Activated T-cell treated with anti-CD3 and anti-CD28 coated beads, Interleukin-2, amount 50 U/mL, for 48 hours (primary cell): Measurements from ENCODE around the gene ANKRD2.
"Not testable (repeated sequence)": the region's sequence is repeated elsewhere in the genome, so short reads cannot be mapped to it uniquely, and the experiment has no call there.

Source experiments
- DNase-seq, 2 experiments: peaks; one replicate each; pipeline ENCODE4 v3.0.0-alpha.2; 2020

ANKRD2 gene

DNA sequence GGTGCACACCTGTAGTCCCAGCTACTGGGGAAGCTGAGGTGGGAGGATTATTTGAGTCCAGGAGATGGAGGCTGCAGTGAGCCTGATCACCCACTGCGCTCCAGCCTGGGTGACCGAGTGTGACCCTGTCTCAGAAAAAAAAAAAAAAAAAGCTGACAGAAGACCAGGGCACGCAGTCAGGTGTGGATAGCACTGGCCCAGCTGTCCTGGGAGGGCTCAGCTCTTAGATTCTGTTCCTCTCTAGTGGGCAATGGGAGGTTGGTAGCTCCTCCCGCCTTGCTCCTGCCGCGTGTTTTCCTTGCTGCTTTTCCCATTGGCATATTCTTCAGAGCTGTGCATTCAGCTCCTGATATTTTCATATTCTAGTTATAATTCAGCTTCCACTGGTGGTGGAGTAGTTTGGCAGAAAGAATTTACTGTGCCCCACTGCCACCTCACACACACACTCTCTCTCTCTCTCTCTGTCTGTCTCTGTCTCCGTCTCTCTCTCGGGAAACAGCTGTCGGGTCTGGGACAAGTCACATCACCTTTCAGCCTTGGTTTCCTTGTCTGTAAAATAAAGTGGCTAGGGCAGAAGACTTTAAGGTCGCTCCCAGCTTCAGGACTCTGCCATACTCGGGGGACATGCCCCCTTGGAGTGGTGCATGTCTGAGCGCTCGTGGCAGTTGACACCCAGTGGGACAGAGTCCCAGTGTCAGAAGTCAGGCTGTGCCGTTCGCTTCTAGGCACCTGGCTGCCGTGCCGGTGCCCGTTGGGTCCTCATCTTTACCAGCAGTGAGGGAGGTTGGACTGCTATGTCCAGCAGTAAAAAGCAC is 25.9 kb upstream of the ANKRD2 start:
- no peak for DNase-seq

DNA sequence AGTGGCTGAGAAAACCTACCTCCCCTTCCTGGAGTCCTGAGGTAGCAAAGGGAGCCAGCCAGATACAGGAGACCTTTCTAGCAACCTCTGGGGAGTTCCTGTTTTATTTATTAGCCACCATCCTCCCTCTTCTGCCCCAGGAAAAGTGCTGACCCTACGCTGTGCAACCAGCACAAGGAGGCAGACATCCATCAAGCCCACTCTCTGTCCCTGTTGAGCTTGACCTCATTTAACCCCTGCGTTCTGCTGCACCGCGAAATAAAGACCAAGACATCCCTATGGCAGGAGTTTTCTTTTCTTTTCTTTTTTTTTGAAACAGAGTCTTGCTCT is 25.3 kb upstream of the ANKRD2 start:
- no peak for DNase-seq

DNA sequence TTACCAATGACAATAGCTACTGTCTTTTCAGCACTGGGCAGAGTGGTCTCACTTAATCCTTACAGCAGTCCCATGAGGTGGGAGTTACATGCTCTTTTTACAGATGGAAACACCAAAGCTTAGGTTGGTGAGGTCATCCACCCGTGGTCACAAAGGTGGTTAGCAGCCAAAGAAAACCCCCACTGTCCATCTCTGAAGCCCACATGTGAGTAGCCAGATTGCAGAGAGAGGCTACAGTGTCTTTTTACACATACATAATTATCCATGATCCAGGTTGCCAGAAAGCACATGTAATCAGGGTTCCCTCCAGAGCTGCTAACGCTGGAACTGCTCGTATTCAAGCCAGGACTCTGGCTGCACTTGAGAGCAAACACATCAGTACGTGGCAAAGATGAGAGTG is 24.6 kb upstream of the ANKRD2 start:
- DNase-seq, result no peak

DNA sequence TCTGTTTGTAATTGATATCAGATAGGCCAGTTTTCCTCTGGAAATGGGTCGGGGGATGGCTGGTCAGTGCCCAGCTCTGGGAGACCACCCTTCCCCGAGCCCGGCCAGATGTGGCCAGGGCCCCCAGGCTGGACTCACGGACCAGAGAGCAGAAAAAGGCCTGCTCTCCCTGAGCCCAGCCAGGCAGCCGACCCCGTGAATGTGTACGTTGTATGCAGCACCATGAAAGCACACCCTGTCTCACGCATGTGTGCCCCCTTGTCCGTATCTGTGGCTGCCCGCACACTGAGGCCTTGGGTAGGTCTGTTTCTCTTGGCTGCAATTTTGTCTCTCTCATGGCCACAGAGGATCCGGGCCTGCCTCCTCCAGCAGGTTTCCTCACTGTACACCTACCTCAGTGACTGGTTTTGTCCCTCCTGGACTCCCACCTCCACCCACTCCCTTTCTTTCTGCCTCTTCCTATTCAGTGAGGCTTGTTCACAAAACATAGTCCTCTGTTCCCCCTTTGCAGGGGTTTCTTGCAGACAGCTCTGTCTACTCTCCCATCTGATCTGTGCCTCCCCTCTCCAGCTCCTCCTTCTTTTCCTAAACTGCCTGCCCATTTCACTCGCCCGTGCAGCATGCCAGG is 23.6 kb upstream of the ANKRD2 start:
- no peak for DNase-seq

DNA sequence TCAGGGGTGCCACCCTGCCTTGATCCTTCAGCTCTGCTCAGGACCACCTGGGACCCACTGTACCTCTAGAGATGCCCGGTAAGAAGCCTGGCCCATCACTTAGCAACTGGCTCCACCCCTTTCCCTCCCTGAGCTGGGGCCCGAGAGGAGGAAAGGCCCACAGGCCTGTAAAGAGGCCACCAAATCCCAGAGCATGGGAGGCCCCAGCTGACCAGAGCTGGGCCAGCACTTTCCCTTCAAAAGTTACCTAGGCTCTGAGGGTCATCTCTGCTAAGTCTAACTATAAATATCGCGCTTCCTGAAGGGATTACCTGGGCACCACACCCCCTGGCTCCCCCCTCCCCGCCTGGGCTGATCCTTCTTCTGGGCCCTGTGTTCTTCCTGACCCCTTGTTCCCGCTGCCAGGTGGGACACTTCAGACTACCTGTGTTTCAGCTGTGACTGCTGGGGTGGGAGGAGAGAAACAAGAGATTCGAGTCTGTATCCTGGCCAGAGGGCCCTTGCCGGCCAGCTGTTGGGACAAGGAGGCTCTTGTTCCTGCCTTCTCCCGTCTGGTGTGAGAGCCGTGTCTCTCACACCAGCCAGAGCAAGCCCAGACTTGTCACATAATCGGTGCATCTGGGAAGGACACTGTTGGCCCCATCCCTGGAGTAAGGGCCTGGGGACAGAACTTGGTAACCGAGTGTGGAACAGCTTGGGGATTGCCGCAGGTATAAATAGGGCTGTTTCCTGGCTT is 22.8 kb upstream of the ANKRD2 start:
- no peak for DNase-seq

DNA sequence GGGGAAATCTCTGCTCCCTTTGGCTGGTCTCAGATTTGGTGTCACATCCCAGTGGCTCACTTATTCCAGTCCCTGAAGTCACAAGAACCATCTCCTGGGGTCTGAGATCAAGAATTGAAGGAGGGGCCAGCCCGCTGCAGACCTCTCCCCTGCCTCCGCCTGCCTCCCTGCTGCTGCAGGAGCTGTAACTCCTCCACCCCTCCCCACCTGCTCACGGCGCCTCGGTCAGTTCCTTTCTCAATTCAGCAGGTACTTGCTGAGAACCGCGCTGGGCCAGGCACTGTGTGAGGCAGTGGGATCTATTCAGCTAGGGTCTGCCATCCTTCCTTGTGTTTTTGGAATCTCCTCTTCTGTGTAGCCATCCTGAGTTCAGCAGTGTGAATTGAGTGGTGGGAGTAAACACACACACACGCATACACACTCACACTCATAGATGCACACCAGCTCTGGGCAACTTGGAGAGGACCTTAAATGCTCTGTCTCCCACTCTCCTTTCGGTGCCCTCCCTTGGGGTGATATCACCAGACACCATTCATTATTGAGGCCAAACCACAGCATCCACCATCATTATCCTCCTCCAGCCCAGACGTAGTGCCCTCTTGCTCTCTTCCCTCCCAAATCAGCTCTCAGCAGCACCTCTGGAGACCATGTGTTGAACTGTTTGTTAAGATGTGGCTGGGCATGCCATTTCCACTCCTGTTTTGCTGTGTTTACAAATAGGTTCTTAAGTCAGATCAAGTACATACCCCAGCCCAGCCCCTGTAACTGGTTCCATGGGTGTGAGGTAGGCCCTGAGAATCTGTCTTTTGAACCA is 22.0 kb upstream of the ANKRD2 start:
- DNase-seq, result no peak

DNA sequence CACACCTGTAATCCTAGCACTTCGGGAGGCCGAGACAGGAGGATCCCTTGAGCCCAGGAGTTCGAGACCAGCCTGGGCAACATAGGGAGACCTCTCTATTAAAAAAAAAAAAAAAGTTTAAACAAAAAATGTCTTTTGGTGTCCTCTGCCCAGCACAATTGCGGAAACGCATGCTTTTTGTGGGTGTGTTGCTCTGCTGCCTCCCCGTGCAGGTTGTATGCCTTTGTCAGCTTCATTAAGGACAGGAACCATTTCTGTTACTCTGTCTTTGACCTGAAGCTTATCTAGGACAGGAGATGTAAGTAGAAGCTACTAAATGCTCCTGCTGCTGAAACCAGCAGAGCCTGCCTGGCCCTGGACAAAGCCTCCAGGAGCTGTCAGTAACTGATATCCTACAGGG is 21.3 kb upstream of the ANKRD2 start:
- DNase-seq, result no peak

DNA sequence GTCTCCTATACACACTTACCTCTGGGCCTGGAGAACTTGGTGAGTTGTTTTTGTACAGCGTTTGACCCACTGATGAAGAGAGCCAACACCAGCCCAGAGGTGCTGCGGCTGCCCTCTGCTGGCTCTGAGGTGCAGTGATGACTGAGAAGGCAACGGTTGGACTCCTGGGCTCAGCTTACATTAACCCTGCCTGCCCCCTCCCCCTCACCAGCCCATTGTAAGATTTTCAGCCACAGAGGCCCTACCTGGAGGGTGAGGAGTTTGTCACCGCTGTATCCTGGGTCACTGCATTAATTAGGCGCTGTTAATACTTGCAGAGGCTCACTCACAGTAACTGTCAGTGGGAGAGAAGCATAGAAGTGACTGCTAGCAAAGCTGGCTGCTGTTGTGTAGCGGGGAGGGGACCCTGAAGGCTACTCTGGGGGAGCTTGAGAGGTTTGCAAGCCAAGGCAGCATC is 19.0 kb upstream of the ANKRD2 start:
- DNase-seq, result peak; percentile 75 to 77

DNA sequence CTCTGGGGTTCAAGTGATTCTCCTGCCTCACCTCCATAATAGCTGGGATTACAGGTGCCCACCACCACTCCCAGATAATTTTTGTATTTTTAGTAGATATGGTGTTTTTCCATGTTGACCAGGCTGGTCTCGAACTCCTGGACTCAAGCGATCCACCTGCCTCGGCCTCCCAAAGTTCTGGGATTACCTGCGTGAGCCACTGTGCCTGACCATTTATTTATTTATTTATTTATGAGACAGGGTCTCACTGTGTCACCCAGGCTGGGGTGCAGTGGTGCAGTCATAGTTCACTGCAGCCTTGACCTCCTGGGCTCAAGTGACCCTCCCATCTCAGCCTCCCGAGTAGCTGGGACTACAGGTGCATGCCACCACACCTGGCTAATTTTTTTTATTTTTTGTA is 18.2 kb upstream of the ANKRD2 start:
- DNase-seq, result not testable (repeated sequence)

DNA sequence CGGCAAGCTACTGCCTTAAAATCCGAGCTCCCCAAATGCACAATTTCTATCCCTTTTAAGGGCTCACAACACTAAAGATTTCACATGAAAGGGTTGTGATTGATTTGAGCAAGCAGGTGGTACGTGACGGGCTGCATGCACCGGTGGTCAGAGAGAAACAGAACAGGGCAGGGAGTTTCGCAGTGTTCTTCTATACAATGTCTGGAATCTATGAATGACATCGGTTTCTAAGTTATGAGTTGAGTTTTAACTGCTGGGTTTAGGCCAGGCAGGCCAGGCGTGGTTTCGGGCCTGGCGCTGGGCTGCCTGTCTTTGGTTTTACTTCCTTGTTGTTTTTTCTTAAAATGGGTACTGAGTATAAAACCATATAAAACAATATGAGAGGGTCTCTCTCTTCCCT is 17.0 kb upstream of the ANKRD2 start:
- not testable (repeated sequence) for DNase-seq

DNA sequence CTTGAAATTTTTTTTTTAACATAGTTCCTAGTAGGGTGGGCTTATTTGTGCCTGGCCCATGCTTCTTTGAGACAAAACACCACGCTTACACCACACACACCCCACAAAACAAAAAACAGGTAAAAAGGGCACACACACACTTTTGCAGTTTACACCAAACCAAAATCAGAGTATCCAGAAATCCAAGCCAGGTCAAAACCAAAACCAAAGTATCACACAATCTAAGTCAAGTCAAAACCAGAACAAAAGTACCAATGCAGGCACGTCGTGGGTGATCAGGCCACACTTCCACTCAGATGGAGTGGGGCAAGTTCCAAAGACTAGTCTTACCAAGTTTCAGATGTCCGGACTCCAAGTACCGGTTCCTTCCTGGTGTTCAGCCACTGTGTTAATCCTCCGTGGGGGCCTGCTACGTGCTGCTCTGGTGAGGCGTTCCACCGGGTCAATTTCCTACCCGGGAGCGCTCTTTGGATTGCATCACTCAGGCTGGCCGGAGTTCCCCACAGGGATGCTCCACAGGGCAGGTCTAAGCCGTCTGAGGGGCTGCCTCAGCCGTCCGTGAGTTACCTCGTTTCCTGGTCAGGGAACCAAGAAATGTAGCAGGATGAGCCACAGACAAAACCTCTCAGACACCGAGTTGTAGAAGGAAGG is 11.7 kb upstream of the ANKRD2 start:
- not testable (repeated sequence) for DNase-seq

DNA sequence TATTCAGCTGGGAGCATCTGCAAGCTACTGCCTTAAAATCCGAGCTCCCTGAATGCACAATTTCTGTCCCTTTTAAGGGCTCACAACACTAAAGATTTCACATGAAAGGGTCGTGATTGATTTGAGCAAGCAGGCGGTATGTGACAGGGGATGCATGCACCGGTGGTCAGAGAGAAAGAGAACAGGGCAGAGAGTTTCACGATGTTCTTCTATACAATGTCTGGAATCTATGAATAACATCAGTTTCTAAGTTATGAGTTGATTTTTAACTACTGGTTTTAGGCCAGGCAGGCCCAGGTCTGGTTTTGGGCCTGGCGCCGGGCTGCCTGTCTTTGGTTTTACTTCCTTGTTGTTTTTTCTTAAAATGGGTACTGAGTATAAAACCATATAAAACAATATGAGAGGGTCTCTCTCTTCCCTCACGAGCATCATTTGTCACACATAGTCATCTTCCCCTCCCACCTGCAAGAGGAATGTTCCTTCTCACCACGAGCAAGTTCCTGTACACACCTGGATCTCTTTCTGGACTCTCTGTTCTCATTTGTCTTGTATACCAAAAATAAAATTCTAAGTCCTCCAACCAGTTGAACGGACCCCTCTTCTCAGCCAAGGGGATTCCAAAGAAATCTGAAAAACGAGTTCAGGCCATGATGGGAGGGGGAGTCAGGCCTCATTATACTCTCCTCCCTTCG is 11.0 kb upstream of the ANKRD2 start:
- not testable (repeated sequence) for DNase-seq

DNA sequence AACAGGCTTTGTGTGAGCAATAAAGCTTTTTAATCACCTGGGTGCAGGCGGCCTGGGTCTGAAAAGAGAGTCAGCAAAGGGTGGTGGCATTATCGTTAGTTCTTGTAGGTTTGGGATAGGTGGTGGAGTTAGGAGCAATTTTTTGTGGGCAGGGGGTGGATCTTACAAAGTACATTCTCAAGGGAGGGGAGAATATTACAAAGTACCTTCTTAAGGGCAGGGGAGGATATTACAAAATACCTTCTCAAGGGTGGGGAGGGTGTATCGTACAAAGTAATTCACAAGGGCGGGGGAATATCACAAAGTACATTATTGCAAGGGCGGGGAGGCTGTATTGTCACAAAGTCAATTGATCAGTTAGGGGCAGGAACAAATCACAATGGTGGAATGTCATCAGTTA is 10.2 kb upstream of the ANKRD2 start:
- DNase-seq, result not testable (repeated sequence)

DNA sequence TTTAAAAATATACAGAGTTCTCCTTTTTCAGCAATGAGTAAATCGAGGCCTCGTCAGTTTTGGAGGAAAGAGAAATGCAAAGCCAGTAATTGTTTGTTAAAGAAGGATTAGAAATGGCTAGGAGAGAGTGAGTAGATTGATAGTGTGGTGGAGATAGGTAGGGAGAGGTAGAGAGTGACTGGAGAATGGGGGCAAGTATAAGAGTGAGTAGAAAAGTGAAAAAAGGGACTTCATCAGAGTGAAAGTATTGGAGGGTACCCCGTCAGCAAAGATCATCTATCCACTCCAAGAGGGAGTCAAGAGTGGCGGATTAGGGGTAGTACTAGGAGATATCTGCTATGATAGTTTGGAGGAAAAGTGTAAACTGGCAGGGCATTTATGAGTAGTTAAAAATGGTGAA is 9.2 kb upstream of the ANKRD2 start:
- DNase-seq, result no peak

DNA sequence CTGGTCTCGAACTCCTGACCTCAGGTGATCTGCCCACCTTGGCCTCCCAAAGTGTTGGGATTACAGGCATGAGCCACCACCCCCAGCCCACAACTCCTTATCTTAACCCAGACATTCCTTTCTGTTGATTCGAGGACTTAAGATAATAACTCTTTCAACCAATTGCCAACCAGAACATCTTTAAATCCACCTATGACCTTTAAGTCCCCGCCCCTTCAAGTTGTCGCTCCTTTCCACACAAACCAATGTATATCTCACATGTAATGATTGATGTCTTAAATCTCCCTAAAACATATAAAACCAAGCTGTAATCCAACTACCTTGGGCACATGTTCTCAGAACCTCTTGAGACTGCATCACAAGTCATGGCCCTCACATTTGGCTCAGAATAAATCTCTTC is 7.8 kb upstream of the ANKRD2 start:
- no peak for DNase-seq

DNA sequence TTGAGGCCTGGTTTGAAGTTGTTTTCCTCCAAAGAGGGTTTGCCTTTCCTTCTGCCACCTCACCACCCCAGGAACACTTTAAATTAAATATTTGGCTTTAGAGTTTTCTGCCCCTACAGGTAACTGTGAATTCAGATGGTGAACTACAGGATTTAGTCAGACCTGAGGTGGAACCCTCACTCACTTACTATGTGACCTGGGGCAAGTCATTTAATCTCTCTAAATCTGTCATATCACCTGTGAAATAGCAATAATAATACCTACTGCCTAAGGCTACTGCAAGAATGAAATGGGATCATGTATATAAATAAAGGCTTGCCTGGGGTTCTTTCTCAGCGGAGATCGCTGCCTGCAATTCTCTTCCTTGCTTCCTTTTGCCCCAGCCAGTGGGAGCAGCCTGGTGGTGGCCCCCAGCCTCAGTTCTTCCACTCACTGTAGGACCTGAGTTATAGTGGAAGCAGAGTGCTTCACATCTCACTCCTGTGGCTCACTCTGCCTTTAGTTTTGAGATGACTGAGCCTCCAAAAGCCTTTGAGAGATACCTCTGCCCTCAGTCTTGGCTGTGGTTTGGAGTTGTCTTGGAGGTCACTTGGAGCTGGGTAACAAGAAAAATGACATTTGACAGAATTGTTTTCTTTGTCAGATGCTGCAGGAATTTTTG is 6.1 kb upstream of the ANKRD2 start:
- peak; percentile 28 to 33 for DNase-seq

DNA sequence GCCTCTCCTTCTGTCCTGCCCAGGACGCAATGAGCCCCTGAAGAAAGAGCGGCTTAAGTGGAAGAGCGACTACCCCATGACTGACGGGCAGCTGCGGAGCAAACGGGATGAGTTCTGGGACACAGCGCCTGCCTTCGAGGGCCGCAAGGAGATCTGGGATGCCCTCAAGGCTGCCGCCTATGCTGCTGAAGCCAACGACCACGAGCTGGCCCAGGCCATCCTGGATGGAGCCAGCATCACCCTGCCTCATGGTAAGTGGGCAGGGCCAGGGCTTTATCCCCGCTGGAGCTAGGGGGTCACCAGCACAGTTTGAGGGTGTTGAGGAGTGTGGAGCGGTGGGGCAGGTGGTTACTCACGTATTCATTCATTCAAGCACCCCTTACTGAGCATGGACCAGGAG is 4.7 kb upstream of the ANKRD2 start:
- DNase-seq, result no peak

DNA sequence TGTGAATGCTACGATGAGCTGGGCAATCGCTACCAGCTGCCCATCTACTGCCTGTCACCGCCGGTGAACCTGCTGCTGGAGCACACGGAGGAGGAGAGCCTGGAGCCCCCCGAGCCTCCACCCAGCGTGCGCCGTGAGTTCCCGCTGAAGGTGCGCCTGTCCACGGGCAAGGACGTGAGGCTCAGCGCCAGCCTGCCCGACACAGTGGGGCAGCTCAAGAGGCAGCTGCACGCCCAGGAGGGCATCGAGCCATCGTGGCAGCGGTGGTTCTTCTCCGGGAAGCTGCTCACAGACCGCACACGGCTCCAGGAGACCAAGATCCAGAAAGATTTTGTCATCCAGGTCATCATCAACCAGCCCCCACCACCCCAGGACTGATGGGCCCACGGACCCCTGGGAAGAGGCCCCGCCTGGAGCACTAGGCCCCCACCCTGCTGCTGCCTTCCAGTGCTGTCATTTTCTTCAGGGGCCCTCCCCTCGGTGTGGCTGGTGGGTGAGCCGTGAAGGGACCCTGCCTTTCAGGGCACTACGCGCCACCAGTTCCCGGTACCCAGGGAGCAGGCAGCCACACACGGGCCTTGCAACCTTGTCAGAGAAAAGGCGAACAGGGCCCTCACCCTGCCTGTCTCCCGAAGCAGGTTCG is 2.3 kb upstream of the ANKRD2 start:
- no peak for DNase-seq

DNA sequence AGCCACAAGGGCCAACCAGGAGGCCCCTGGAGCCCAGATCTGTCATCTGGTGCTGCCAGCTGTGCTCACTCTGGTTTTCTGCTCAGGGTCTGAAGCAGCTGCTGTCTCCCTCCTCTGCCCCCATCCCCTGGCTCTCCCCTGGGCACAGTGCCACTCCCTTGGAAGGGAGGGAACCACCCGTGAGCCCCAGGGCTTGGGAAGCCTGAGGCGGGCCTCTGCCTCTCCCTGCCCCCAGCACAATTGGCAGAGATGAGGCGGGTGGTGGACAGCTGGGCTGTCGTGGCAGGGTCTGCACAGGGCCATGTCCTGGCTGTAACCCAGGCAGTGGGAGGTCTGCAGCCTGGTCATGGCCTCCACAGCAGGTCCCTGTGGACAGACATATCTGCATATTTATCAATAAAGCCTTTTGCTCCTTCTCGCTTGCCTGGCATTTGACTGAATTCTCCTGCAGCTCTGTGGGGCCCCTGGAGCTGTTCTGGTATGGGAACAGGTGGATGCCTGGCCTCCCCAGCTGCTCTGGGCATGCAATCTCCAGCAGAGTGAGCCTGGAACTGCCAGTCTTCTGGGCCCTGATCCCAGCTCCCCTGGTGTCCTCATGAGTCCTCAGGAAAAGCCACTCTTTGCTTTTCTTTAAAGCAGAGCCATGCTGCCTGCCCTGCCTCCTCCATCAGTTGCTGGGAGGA is 1.6 kb upstream of the ANKRD2 start:
- no peak for DNase-seq

DNA sequence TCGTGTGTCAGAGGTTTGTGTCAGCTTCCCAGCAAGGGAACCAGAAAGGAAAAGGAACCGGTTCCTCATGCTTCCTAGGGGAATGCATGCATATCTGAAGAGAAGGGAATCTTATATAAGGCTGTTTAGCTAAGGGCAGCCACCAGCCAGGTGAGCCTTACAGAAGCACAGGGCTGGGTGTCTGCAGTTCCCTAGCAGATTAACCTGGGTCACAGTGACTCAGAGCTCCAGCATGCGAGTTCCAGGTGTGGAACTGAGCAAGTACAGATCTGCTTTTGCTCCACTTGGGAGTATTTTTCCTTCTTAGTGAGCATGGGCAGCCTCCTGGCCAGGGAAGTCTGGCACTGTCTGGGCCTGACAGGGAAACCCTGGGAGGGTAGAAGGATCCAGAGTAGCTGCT is 957 bp upstream of the ANKRD2 start:
- DNase-seq, result no peak
